ENCODE measurements around the gene METTL9. TPM values are rescaled to one million over a fixed set of nuclear protein-coding genes. Genes with fewer than 3 reads are reported as not detected.
A peak's percentile ranks its signal among the peaks of the same experiment; 100 is the strongest.
"Not testable (repeated sequence)": the region's sequence is repeated elsewhere in the genome, so short reads cannot be mapped to it uniquely, and the experiment has no call there.

Gene METTL9
- total and polyA plus RNA-seq, 9 donors: 89.6 to 126 (median 97.1) TPM

DNA sequence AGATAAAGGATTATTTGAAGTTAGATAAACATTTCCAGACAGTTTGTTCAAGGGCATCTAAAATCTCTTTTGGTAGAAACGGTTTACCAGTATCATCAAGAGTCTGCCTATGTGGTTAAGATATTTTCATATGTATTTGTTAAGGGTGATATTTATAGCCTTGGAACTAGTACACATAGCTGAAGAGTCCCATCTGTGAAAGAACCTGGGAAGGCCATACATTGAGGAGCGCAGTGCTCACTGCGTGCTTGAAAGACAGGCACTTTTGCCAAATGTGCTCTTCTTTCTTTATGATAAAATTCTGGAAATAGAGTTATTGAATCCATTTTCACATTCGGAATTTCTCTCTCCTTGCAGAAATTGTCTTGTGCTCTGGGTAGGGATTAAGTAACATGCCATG, 45.3 kb downstream of the METTL9 start:
- no peaks in the 10 kb centered on the region for H3K9me3 ChIP-seq (replicated peaks; ENCODE audit: control insufficient read depth, low read depth, low read length)
- no peak overlapping the region for H3K4me3 ChIP-seq (ENCODE audit: low read length)
- DNase-seq: no peak
- no peaks in the 10 kb centered on the region for H3K4me1 ChIP-seq (ENCODE audit: control insufficient read depth, insufficient read depth, low read length)
- no peak overlapping the region for H3K27ac ChIP-seq (ENCODE audit: low read length)
- no CpG with 5 or more reads among the region's 4 CpGs for WGBS (ENCODE audit: insufficient coverage)
- H3K36me3 ChIP-seq (ENCODE audit: control insufficient read depth, insufficient read depth, low read length): peaks cover 15% of the 10 kb centered on the region
- H3K27me3 ChIP-seq (ENCODE audit: control insufficient read depth, insufficient read depth, low read length): no peaks in the 10 kb centered on the region

DNA sequence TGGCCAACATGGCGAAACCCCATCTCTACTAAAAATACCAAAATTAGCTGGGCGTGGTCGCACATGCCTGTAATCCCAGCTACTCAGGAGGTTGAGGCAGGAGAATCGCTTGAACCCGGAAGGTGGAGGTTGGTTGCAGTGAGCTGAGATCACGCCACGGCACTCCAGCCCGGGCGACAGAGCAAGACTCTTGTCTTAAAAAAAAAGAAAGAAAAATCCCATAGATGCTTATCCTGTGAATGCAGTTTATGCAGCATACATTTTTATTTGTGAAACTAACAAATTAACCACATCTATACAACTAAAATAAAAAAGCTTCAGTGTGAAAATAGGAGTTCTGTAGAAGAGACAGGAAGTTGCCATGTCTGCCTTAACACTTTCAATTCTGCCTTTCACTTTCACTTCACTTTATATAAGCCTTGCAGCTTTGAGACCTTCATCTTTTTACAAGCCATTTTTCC, 45.9 kb downstream of the METTL9 start:
- no peak overlapping the region for H3K27ac ChIP-seq (ENCODE audit: low read length)
- peaks cover 15% of the 10 kb centered on the region for H3K36me3 ChIP-seq (ENCODE audit: control insufficient read depth, insufficient read depth, low read length)
- H3K4me1 ChIP-seq (ENCODE audit: control insufficient read depth, insufficient read depth, low read length): no peaks in the 10 kb centered on the region
- DNase-seq: peak; percentile 55
- no peaks in the 10 kb centered on the region for H3K9me3 ChIP-seq (replicated peaks; ENCODE audit: control insufficient read depth, low read depth, low read length)
- no peak overlapping the region for H3K4me3 ChIP-seq (ENCODE audit: low read length)
- no peaks in the 10 kb centered on the region for H3K27me3 ChIP-seq (ENCODE audit: control insufficient read depth, insufficient read depth, low read length)
- WGBS (ENCODE audit: insufficient coverage): no CpG with 5 or more reads among the region's 9 CpGs

DNA sequence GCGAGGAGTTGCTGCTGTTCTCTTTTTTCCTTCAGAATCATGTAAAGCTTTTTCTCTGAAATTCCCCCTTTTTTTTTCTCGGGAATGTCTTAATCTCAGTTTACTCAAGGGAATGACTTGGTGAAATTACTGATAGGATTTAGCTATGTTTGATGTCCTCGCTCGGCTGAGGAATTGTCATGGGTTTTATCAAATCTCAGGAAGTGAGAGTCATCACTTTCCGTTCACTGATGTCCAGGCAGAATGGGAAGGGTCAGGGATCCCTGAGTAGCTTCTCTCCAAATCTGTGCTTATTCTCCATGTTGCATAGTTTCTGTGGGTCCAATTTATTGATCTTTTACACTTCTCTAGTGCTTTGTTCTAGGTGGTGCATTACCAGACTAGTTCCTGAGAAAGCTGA, 46.7 kb downstream of the METTL9 start:
- Histone ChIP-seq H3K4me1 (ENCODE audit: control insufficient read depth, insufficient read depth, low read length) (no peaks in the 10 kb centered on the region), H3K27me3 (ENCODE audit: control insufficient read depth, insufficient read depth, low read length) (no peaks in the 10 kb centered on the region), H3K36me3 (ENCODE audit: control insufficient read depth, insufficient read depth, low read length) (peaks cover 15% of the 10 kb centered on the region), H3K9me3 (replicated peaks; ENCODE audit: control insufficient read depth, low read depth, low read length) (no peaks in the 10 kb centered on the region), H3K27ac (ENCODE audit: low read length) (no peak overlapping the region), H3K4me3 (ENCODE audit: low read length) (no peak overlapping the region)
- 30% methylated on average over 2 of the region's 5 CpGs for WGBS (ENCODE audit: insufficient coverage)
- DNase-seq: peak; percentile 27

DNA sequence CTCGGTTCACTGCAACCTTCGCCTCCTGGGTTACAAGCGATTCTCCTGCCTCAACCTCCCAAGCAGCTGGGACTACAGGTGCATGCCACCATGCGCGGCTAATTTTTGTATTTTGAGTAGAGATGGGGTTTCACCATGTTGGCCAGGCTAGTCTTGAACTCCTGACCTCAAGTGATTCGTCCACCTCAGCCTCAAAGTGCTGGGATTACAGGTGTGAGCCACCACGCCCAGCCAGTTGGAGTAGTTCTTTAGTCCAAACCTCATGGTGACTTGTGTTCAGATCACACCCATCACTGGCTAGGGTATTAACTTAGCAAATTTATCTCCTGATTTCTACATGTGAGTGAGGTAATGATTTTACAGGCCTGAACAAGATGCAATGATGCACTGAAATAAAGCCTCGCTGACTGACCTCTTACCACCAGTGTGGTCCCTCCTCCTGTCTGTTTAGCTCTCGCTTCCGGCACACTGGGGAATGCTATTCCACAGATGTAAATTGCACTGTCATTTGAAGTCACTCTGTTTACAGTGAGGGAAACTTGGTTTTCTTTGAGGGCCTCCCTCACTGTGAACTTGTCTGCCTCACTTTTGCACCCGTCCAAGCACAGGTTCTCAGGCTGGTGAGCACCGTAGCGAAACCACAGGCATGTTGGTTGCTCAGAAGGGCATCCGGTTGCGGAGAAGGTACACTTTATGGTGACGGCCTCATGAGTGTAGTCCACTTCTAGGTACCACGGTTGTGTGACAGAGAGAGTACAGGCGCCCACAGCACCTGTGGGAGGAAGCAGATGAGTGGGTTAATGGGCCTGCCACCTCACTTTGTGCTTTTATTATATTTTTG, 47.6 kb downstream of the METTL9 start:
- Histone ChIP-seq H3K4me3 (ENCODE audit: low read length) (no peak overlapping the region), H3K4me1 (ENCODE audit: control insufficient read depth, insufficient read depth, low read length) (no peaks in the 10 kb centered on the region), H3K27ac (ENCODE audit: low read length) (no peak overlapping the region), H3K9me3 (replicated peaks; ENCODE audit: control insufficient read depth, low read depth, low read length) (no peaks in the 10 kb centered on the region), H3K36me3 (ENCODE audit: control insufficient read depth, insufficient read depth, low read length) (peaks cover 12% of the 10 kb centered on the region), H3K27me3 (ENCODE audit: control insufficient read depth, insufficient read depth, low read length) (no peaks in the 10 kb centered on the region)
- no peak for DNase-seq
- WGBS (ENCODE audit: insufficient coverage): 90% methylated on average over 10 of the region's 18 CpGs

DNA sequence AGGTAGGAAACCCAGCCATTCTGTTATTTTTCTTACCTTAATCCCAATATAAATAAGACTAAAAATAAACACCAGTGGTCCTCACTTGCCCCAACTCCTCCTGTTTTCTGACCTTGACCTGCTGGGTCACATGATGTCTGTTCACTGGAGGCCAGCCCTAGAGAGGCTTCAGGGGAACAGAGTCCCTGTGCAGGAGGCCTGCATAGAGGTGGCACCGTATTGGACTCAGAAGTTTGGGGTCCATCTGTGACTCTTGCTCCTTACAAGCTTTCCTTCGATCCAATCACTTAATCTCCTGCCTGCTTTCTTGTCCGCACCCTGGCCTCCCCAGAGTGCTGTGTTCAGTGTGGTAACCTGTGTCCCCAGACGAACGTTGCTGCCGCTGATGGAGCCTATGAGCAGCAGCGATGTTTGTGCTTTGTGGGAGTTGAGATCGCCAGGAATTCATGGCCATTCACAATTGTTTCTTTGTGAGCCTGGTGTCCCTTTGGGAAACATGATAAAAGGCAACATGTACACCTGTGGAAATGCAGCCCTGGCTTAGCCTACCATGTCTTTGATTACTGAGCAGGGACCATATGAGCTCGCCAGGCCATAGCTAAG, 48.3 kb downstream of the METTL9 start:
- H3K4me3 ChIP-seq (ENCODE audit: low read length): no peak overlapping the region
- peaks cover 12% of the 10 kb centered on the region for H3K36me3 ChIP-seq (ENCODE audit: control insufficient read depth, insufficient read depth, low read length)
- H3K27me3 ChIP-seq (ENCODE audit: control insufficient read depth, insufficient read depth, low read length): no peaks in the 10 kb centered on the region
- no peaks in the 10 kb centered on the region for H3K9me3 ChIP-seq (replicated peaks; ENCODE audit: control insufficient read depth, low read depth, low read length)
- 77% methylated on average over 8 of the region's 9 CpGs for WGBS (ENCODE audit: insufficient coverage)
- H3K4me1 ChIP-seq (ENCODE audit: control insufficient read depth, insufficient read depth, low read length): no peaks in the 10 kb centered on the region
- DNase-seq: no peak
- no peak overlapping the region for H3K27ac ChIP-seq (ENCODE audit: low read length)

DNA sequence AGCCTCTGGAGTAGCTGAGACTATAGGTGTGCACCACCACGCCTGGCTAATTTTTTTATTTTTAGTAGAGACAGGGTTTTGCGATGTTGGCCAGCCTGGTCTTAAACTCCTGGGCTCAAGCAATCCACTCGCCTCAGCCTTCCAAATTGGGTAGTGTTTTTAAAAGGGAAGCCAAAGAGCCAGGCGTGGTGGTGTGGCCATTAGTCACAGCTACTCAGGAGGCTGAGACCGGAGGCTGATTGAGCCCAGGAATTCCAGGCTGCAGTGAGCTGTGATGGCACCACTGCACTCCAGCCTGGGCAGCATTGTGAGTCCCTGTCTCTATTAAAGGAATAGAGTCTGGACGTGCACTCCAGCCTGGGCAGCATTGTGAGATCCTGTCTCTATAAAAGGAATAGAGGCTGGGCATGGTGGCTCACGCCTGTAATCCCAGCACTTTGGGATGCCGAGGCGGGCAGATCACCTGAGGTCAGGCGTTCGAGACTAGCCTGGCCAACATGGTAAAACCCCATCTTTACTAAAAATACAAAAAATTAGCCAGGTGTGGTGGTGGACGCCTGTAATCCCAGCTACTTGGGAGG, 50.5 kb downstream of the METTL9 start:
- WGBS (ENCODE audit: insufficient coverage): 96% methylated on average over 3 of the region's 12 CpGs
- not testable (repeated sequence) for H3K27ac ChIP-seq (ENCODE audit: low read length); H3K4me1 ChIP-seq (ENCODE audit: control insufficient read depth, insufficient read depth, low read length); H3K9me3 ChIP-seq (replicated peaks; ENCODE audit: control insufficient read depth, low read depth, low read length); H3K27me3 ChIP-seq (ENCODE audit: control insufficient read depth, insufficient read depth, low read length); DNase-seq; H3K4me3 ChIP-seq (ENCODE audit: low read length)
- H3K36me3 ChIP-seq (ENCODE audit: control insufficient read depth, insufficient read depth, low read length): peaks cover 10% of the 10 kb centered on the region

DNA sequence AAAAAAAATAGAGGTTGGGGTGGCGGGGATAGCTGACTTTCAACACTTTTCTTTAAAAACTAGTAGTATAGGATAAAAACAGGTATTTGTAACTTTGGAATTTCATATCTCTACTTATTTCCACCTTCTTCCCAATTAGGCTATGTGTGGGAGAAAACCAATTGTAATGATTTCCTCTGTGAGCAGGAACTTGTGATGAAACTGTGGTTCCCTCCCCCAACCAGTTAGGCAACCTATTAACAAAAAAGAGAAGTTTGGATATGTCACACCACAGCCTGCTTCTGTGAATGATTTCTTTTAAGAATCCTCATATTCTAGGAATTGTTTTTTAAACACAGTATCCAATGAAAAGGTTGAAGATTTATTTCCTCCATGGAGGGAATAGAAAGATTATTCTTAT, 51.1 kb downstream of the METTL9 start:
- H3K9me3 ChIP-seq (replicated peaks; ENCODE audit: control insufficient read depth, low read depth, low read length): no peaks in the 10 kb centered on the region
- no peak overlapping the region for H3K27ac ChIP-seq (ENCODE audit: low read length)
- no CpG with 5 or more reads among the region's 1 CpG for WGBS (ENCODE audit: insufficient coverage)
- H3K36me3 ChIP-seq (ENCODE audit: control insufficient read depth, insufficient read depth, low read length): peaks cover 17% of the 10 kb centered on the region
- peak; percentile 65 for DNase-seq
- H3K4me3 ChIP-seq (ENCODE audit: low read length): no peak overlapping the region
- H3K27me3 ChIP-seq (ENCODE audit: control insufficient read depth, insufficient read depth, low read length): no peaks in the 10 kb centered on the region
- H3K4me1 ChIP-seq (ENCODE audit: control insufficient read depth, insufficient read depth, low read length): no peaks in the 10 kb centered on the region

DNA sequence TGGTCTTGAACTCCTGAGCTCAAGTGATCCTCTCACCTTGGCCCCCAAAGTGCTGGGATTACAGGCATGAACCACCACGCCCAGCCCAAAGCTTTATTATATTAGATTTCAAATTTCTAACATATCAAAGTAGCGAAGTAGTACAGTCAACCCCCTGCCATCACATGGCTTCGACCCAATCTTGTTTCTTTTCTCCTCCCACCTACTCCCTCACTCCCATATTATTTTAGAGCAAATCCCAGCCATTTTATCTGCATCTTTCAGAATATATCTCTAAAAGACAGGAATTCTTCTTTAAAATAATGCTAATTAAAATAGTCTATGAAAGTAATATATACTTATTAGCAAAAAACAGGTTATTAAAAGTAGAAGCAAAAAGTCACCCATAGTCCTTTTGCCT, 52.1 kb downstream of the METTL9 start:
- Histone ChIP-seq H3K36me3 (ENCODE audit: control insufficient read depth, insufficient read depth, low read length) (peaks cover 17% of the 10 kb centered on the region), H3K27ac (ENCODE audit: low read length) (no peak overlapping the region), H3K27me3 (ENCODE audit: control insufficient read depth, insufficient read depth, low read length) (no peaks in the 10 kb centered on the region), H3K4me3 (ENCODE audit: low read length) (peak overlapping the region; percentile 21), H3K9me3 (replicated peaks; ENCODE audit: control insufficient read depth, low read depth, low read length) (no peaks in the 10 kb centered on the region), H3K4me1 (ENCODE audit: control insufficient read depth, insufficient read depth, low read length) (no peaks in the 10 kb centered on the region)
- DNase-seq: no peak
- 86% methylated on average over 2 of the region's 3 CpGs for WGBS (ENCODE audit: insufficient coverage)

DNA sequence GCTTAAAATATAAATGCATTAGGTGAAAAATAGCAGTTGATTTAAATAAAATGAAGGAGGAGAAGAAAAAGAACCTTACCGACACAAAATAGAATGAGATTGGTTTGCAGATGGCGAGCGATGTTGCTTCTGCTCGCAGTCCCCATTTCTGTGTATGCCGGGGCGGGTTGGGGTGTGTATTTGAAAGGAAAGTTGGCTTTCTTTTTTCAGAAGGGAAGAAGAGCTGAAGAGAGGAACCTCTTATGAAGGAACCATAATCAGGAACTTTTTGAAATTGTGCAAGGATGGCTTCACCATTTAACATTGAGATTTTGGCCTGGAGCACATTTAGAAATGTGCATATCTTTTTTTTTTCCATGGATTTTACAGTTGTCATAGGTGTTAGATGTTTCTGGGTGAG, 53.1 kb downstream of the METTL9 start, which contains the start of gene IGSF6:
Gene IGSF6, minus strand, starts transcription at position 156 of the 400 bp plus-strand sequence. Its CDS starts 10 bp downstream, at position 146.
- WGBS (ENCODE audit: insufficient coverage): 98% methylated on average over 5 of the region's 6 CpGs
- no peaks in the 10 kb centered on the region for H3K9me3 ChIP-seq (replicated peaks; ENCODE audit: control insufficient read depth, low read depth, low read length)
- H3K27me3 ChIP-seq (ENCODE audit: control insufficient read depth, insufficient read depth, low read length): no peaks in the 10 kb centered on the region
- H3K36me3 ChIP-seq (ENCODE audit: control insufficient read depth, insufficient read depth, low read length): peaks cover 11% of the 10 kb centered on the region
- peak within 1 kb of the TSS; percentile 21 for H3K4me3 ChIP-seq (ENCODE audit: low read length)
- DNase-seq: peak; percentile 35
- no peaks in the 10 kb centered on the region for H3K4me1 ChIP-seq (ENCODE audit: control insufficient read depth, insufficient read depth, low read length)
- peak within 1 kb of the TSS; percentile 3 for H3K27ac ChIP-seq (ENCODE audit: low read length)

DNA sequence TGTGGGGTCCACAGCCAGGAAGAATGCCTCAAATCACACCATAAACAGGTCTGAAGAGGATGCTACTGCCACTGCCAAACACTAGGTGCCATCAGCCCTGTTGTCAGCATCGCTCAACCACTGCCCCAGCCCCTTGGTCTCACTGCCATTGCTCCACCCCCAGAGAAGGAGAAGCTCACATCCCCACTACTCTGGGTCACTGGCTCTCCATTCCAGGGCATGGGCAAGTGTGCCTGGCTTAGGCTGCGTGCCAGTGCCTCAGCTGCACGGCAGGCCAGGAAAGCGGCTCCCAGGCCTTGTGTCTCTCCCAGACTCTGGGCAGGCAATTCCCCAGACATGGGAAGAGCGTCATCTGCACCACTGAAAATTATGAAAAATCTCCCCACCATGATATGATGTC, 54.2 kb downstream of the METTL9 start:
- no peaks in the 10 kb centered on the region for H3K27me3 ChIP-seq (ENCODE audit: control insufficient read depth, insufficient read depth, low read length)
- H3K4me3 ChIP-seq (ENCODE audit: low read length): no peak overlapping the region
- H3K27ac ChIP-seq (ENCODE audit: low read length): peak overlapping the region; percentile 3
- no peak for DNase-seq
- no peaks in the 10 kb centered on the region for H3K4me1 ChIP-seq (ENCODE audit: control insufficient read depth, insufficient read depth, low read length)
- H3K9me3 ChIP-seq (replicated peaks; ENCODE audit: control insufficient read depth, low read depth, low read length): no peaks in the 10 kb centered on the region
- H3K36me3 ChIP-seq (ENCODE audit: control insufficient read depth, insufficient read depth, low read length): peaks cover 11% of the 10 kb centered on the region
- 63% methylated on average over 4 of the region's 5 CpGs for WGBS (ENCODE audit: insufficient coverage)
